H1 (cell line): ENCODE data around the gene LY9. TPM values are rescaled to one million over a fixed set of nuclear protein-coding genes. Genes with fewer than 3 reads are reported as not detected.

ENCODE experiments used
- CTCF ChIA-PET: fragments of 300-600 bp; sonication (Branson Sonifier 250); formaldehyde crosslinking; loops from one replicate; lab custom pipeline; 2021; ENCODE audit not compliant: partially characterized antibody; lab: Charles Lee
- POLR2A ChIA-PET: fragments of 300-600 bp; sonication (Branson Sonifier 250); formaldehyde crosslinking; loops from one replicate; lab custom pipeline; 2021; ENCODE audit warnings: inconsistent platforms; ENCODE audit not compliant: partially characterized antibody; lab: Charles Lee
- DNase-seq, 2 experiments: peaks; one replicate each; pipeline versions ENCODE4 v3.0.0 to v3.0.0-alpha.2; 2010 to 2022; ENCODE audit warnings: low spot score in 2 of 2, low read depth in 1 of 2, mixed read lengths in 1 of 2
- FAIRE-seq: peaks from 2 replicates; lab custom pipeline; 2011; peaks lifted over from hg19 to GRCh38; lab: Jason Lieb, UNC
- H2AFZ ChIP-seq: 2 replicates; pipeline ENCODE4 v1.8.1; 2012; ENCODE audit warnings: low read length, inconsistent platforms
- H2AK5ac ChIP-seq: 2 replicates; pipeline ENCODE4 v1.6.1; 2013; ENCODE audit warnings: low read depth, low read length
- H2BK120ac ChIP-seq: replicated peaks from 2 replicates; pipeline ENCODE3; 2013; ENCODE audit warnings: low read depth, low read length, inconsistent platforms
- H2BK12ac ChIP-seq: 2 replicates; pipeline ENCODE4 v1.6.1; 2013; ENCODE audit warnings: low read depth, low read length
- H2BK15ac ChIP-seq: 2 replicates; pipeline ENCODE4 v1.6.1; 2013; ENCODE audit warnings: low read length
- H2BK20ac ChIP-seq: 2 replicates; pipeline ENCODE4 v1.6.1; 2013; ENCODE audit warnings: low read length
- H2BK5ac ChIP-seq: 2 replicates; pipeline ENCODE4 v1.6.1; 2013; ENCODE audit warnings: low read depth, low read length
- H3K14ac ChIP-seq: 2 replicates; pipeline ENCODE4 v1.6.1; 2013; ENCODE audit warnings: inconsistent platforms; ENCODE audit not compliant: insufficient read length
- H3K18ac ChIP-seq: 2 replicates; pipeline ENCODE4 v1.6.1; 2013; ENCODE audit warnings: low read length; ENCODE audit errors: extremely low read depth
- H3K23ac ChIP-seq: 2 replicates; pipeline ENCODE4 v1.6.1; 2013; ENCODE audit warnings: inconsistent platforms; ENCODE audit not compliant: insufficient read length
- H3K23me2 ChIP-seq: 2 replicates; pipeline ENCODE4 v1.6.1; 2013; ENCODE audit warnings: low read depth, low read length
- H3K27ac ChIP-seq: 2 replicates; pipeline ENCODE4 v1.6.1; 2011; ENCODE audit warnings: low read depth, low read length, inconsistent platforms
- H3K27me3 ChIP-seq, 4 experiments: replicated peaks in 1 of 4; 1 replicate in 1 of 4; 2 replicates in 3 of 4; pipeline versions ENCODE4 v1.6.1 to v1.8.1; 2011 to 2013; ENCODE audit warnings: low read length in 3 of 4, mild to moderate bottlenecking in 3 of 4, inconsistent platforms in 2 of 4, mixed read lengths in 2 of 4, moderate library complexity in 1 of 4; ENCODE audit not compliant: control insufficient read depth in 3 of 4, insufficient read depth in 3 of 4; ENCODE audit errors: extremely low read depth in 1 of 4
- H3K36me3 ChIP-seq, 4 experiments: 2 replicates each; pipeline versions ENCODE4 v1.6.1 to v1.8.1; 2011 to 2013; ENCODE audit warnings: mild to moderate bottlenecking in 4 of 4, low read length in 3 of 4, moderate library complexity in 2 of 4, control low read depth in 1 of 4, inconsistent platforms in 1 of 4; ENCODE audit not compliant: insufficient read depth in 4 of 4, control insufficient read depth in 2 of 4
- H3K4ac ChIP-seq: replicated peaks from 2 replicates; pipeline ENCODE3; 2013; ENCODE audit warnings: low read length, low read depth, mixed read lengths, inconsistent platforms; ENCODE audit not compliant: insufficient read length
- H3K4me1 ChIP-seq, 4 experiments: replicated peaks in 1 of 4; 1 replicate in 1 of 4; 2 replicates in 3 of 4; pipeline versions ENCODE4 v1.6.1 to v1.8.1; 2011 to 2013; ENCODE audit warnings: low read length in 3 of 4, inconsistent platforms in 2 of 4, mixed read lengths in 1 of 4; ENCODE audit not compliant: insufficient read depth in 4 of 4, control insufficient read depth in 3 of 4
- H3K4me2 ChIP-seq, 2 experiments: 2 replicates each; pipeline versions ENCODE4 v1.6.1 to v1.8.1; 2011 to 2013; ENCODE audit warnings: low read depth in 2 of 2, low read length in 2 of 2, control low read depth in 1 of 2, inconsistent platforms in 1 of 2, mild to moderate bottlenecking in 1 of 2; ENCODE audit not compliant: insufficient read depth in 1 of 2
- H3K4me3 ChIP-seq, 4 experiments: fragments of 200-600, 300-600 bp in 1 of 4; sonication (generic), shearing (Covaris generic), sonication (Bioruptor Twin) in 1 of 4; 2 replicates each; pipeline versions ENCODE4 v1.5.1 to v1.8.1; 2011 to 2016; ENCODE audit warnings: low read length in 4 of 4, low read depth in 3 of 4, control low read depth in 2 of 4, inconsistent platforms in 2 of 4, mild to moderate bottlenecking in 2 of 4, mixed read lengths in 1 of 4, moderate library complexity in 1 of 4; ENCODE audit not compliant: insufficient read depth in 2 of 4; ENCODE audit errors: extremely low read depth in 1 of 4
- H3K56ac ChIP-seq: replicated peaks from 2 replicates; pipeline ENCODE3; 2013; ENCODE audit warnings: low read depth, mild to moderate bottlenecking, mixed read lengths, low read length, inconsistent platforms; ENCODE audit not compliant: insufficient read length
- H3K79me1 ChIP-seq: 2 replicates; pipeline ENCODE4 v1.6.1; 2013; ENCODE audit warnings: low read depth, low read length, control low read depth
- H3K79me2 ChIP-seq, 2 experiments: 2 replicates each; pipeline versions ENCODE4 v1.6.1 to v1.8.1; 2012 to 2013; ENCODE audit warnings: low read length in 2 of 2, mild to moderate bottlenecking in 2 of 2, inconsistent platforms in 1 of 2; ENCODE audit not compliant: insufficient read depth in 2 of 2, control insufficient read depth in 1 of 2
- H3K9ac ChIP-seq, 4 experiments: replicated peaks in 1 of 4; 1 replicate in 1 of 4; 2 replicates in 3 of 4; pipeline versions ENCODE4 v1.6.1 to v1.8.1; 2011 to 2013; ENCODE audit warnings: low read depth in 3 of 4, low read length in 3 of 4, control low read depth in 2 of 4, mild to moderate bottlenecking in 2 of 4, moderate library complexity in 2 of 4, inconsistent platforms in 1 of 4; ENCODE audit errors: extremely low read depth in 1 of 4
- H3K9me3 ChIP-seq, 2 experiments: 2 replicates each; pipeline versions ENCODE4 v1.6.1 to v1.8.1; 2012 to 2013; ENCODE audit warnings: mild to moderate bottlenecking in 2 of 2, moderate library complexity in 2 of 2, control low read depth in 1 of 2, inconsistent platforms in 1 of 2, low read depth in 1 of 2, low read length in 1 of 2, mixed read lengths in 1 of 2; ENCODE audit not compliant: insufficient read depth in 2 of 2
- H4K20me1 ChIP-seq, 2 experiments: replicated peaks in 1 of 2; 2 replicates each; pipeline versions ENCODE3 to v1.8.1; 2011 to 2013; ENCODE audit warnings: inconsistent platforms in 2 of 2, low read length in 2 of 2, mild to moderate bottlenecking in 1 of 2; ENCODE audit not compliant: insufficient read depth in 2 of 2, control insufficient read depth in 1 of 2
- H4K5ac ChIP-seq: 2 replicates; pipeline ENCODE4 v1.6.1; 2013; ENCODE audit warnings: low read length, low read depth, mixed read lengths, inconsistent platforms; ENCODE audit not compliant: insufficient read length
- H4K8ac ChIP-seq: 2 replicates; pipeline ENCODE4 v1.8.0; 2013; ENCODE audit warnings: mild to moderate bottlenecking, moderate library complexity, low read length, inconsistent platforms; ENCODE audit not compliant: insufficient read depth; ENCODE audit errors: extremely low read depth
- H4K91ac ChIP-seq: replicated peaks from 2 replicates; pipeline ENCODE3; 2013; ENCODE audit warnings: low read length, mixed read lengths, inconsistent platforms; ENCODE audit not compliant: insufficient read length
- ATF3 ChIP-seq: IDR thresholded peaks from 2 replicates; pipeline ENCODE4 v1.6.1; 2011; ENCODE audit warnings: low read depth, mild to moderate bottlenecking, low read length; ENCODE audit not compliant: insufficient read depth
- FOSL1 ChIP-seq: IDR thresholded peaks from 2 replicates; pipeline ENCODE4 v1.6.1; 2011; ENCODE audit warnings: mild to moderate bottlenecking, low read depth, low read length, moderate library complexity; ENCODE audit not compliant: insufficient read depth
- GTF2F1 ChIP-seq: IDR thresholded peaks from 2 replicates; pipeline ENCODE4 v1.6.1; 2012; ENCODE audit warnings: low read depth, low read length, improper control_type of control experiment, borderline replicate concordance
- JUND ChIP-seq: IDR thresholded peaks from 2 replicates; pipeline ENCODE4 v1.6.1; 2011; ENCODE audit warnings: mild to moderate bottlenecking, improper control_type of control experiment, low read length
- MAX ChIP-seq: IDR thresholded peaks from 2 replicates; pipeline ENCODE4 v1.6.1; 2012; ENCODE audit warnings: inconsistent platforms
- NANOG ChIP-seq: IDR thresholded peaks from 2 replicates; pipeline ENCODE4 v1.6.1; 2011; ENCODE audit warnings: low read length, low read depth, mild to moderate bottlenecking, inconsistent platforms; ENCODE audit not compliant: insufficient read depth, poor library complexity, severe bottlenecking
- POLR2A ChIP-seq, 2 experiments: IDR thresholded peaks; 1 replicate in 1 of 2; 2 replicates in 1 of 2; pipeline ENCODE4 v1.6.1; 2011; ENCODE audit warnings: low read depth in 2 of 2, low read length in 2 of 2, mild to moderate bottlenecking in 2 of 2; ENCODE audit errors: control extremely low read depth in 1 of 2
- RNF2 ChIP-seq: fragments of 200-900, 300-1000 bp; sonication (generic); IDR thresholded peaks from 2 replicates; pipeline ENCODE4 v1.7.1; 2016; ENCODE audit warnings: borderline replicate concordance, low read depth, mild to moderate bottlenecking, antibody characterized with exemption, low read length; ENCODE audit not compliant: poor library complexity, severe bottlenecking; ENCODE audit errors: missing control alignments
- TAF1 ChIP-seq: IDR thresholded peaks from 2 replicates; pipeline ENCODE4 v1.6.1; 2011; ENCODE audit warnings: mild to moderate bottlenecking, low read depth, low read length
- TAF7 ChIP-seq: optimal IDR thresholded peaks from 2 replicates; pipeline ENCODE3; 2011; ENCODE audit warnings: low read depth, mild to moderate bottlenecking, inconsistent platforms, low read length, moderate library complexity, borderline replicate concordance
- WGBS, 2 experiments: shearing (Covaris generic) in 1 of 2; methylation state at CpG; one replicate each; pipeline versions ENCODE4 v1.1.6 to v1.1.7; 2013 to 2015; ENCODE audit warnings: low lambda C conversion rate in 2 of 2, mixed read lengths in 2 of 2, inconsistent platforms in 1 of 2, low coverage in 1 of 2, missing lambda C conversion rate in 1 of 2; ENCODE audit not compliant: insufficient replicate concordance in 2 of 2, insufficient coverage in 1 of 2, insufficient read length in 1 of 2; ENCODE audit errors: extremely low coverage in 1 of 2, missing lambda C conversion rate in 1 of 2; 5-methylcytosine and 5-hydroxymethylcytosine counted together
- polyA plus RNA-seq, 7 experiments: library from polyadenylated mRNA; depleted of rRNA in 3 of 7; stranded (reverse) in 5 of 7; unstranded in 2 of 7; fragments of >200 nt in 5 of 7; fragments of 200-250 nt in 2 of 7; gene quantifications; 1 replicate in 5 of 7; 2 replicates in 1 of 7; 4 replicates in 1 of 7; pipeline versions ENCODE4 v1.2.1 to v1.2.3, GENCODE V29; 2011 to 2013; ENCODE audit warnings: missing spikeins in 2 of 7, mixed read lengths in 2 of 7
- total RNA-seq: library from RNA; stranded (reverse); fragmentation: NEBNext Ultra II Directional; extraction: Animal tissue kit (Norgen Biotek cat#: 25700); gene quantifications from 2 replicates; pipeline ENCODE4 v1.2.1, GENCODE V29; 2021

LY9 gene
- total and polyA plus RNA-seq, 2 of the 8 experiments (the other 6 are each of a cell fraction or from before 2014, with no cell fraction given): not detected

GRCh38 chr1:160836981-160837557 is 41.1 kb downstream of the LY9 start:
- Histone ChIP-seq H2BK5ac (no peak overlapping the region), H3K27me3 (no peaks in the 10 kb centered on the region), H3K9me3 (no peaks in the 10 kb centered on the region), H3K23me2 (no peaks in the 10 kb centered on the region), H2BK120ac (no peak overlapping the region), H3K36me3 (no peaks in the 10 kb centered on the region), H3K4me3 (no peak overlapping the region), H3K4ac (no peak overlapping the region), H2AFZ (peak overlapping the region; percentile 55), H2AK5ac (no peak overlapping the region), H3K4me1 (peaks cover 0 to 3% (median 0%) of the 10 kb centered on the region in 4 experiments; a peak in 2 of 7 replicates), H3K79me2 (no peaks in the 10 kb centered on the region), H2BK20ac (no peak overlapping the region), H3K18ac (no peak overlapping the region), H4K20me1 (no peaks in the 10 kb centered on the region), H3K14ac (no peak overlapping the region), H3K23ac (no peak overlapping the region), H3K56ac (no peak overlapping the region), H4K5ac (no peak overlapping the region), H2BK15ac (no peak overlapping the region), H3K27ac (no peak overlapping the region), H4K8ac (no peak overlapping the region), H3K4me2 (no peak overlapping the region), H2BK12ac (no peak overlapping the region), H3K79me1 (no peaks in the 10 kb centered on the region), H4K91ac (no peak overlapping the region), H3K9ac (no peak overlapping the region)
- DNase-seq (no peak), FAIRE-seq (no peak)
- ChIA-PET POLR2A (interaction anchor here (0.5 kb wide), 1 partner anchor 178 kb away, joined by 3 read pairs; no protein-coding TSS in a partner anchor), CTCF (interaction anchor here (0.6 to 13.0 kb wide), 20 partner anchors 15 to 234 kb away, joined by 3 to 219 read pairs (median 4); partner anchors contain the start of genes CD244, ITLN1 and ITLN2)
- WGBS, 2 experiments: 72% methylated on average over 4 of the region's 4 CpGs; no CpG with 5 or more reads in 1 of the 2 experiments
- no peak for TF ChIP-seq TAF1
- no peak for TF ChIP-seq MAX
- TF ChIP-seq GTF2F1: no peak
- no peak for TF ChIP-seq NANOG
- TF ChIP-seq RNF2: no peak
- no peak for TF ChIP-seq FOSL1
- no peak for TF ChIP-seq TAF7
- no peak for TF ChIP-seq JUND
- TF ChIP-seq POLR2A (IDR thresholded peaks at IDR 0.05; ENCODE audit: control extremely low read depth in 1 of 2, low read depth in 2 of 2, low read length in 2 of 2): no peak
- TF ChIP-seq ATF3: no peak
